A549 (cell line): ENCODE data around the gene HIC1.

ENCODE experiments used
- JUNB ChIP-seq: fragments of >200 bp; sonication (Bioruptor Twin); formaldehyde crosslinking; IDR thresholded peaks from 2 replicates; pipeline ENCODE4 v1.6.1; 2016
- POLR2A ChIP-seq: IDR thresholded peaks from 2 replicates; pipeline ENCODE4 v1.6.1; 2012; ENCODE audit warnings: mild to moderate bottlenecking, low read length
- RAD21 ChIP-seq, 2 experiments: fragments of >200 bp in 1 of 2; sonication (Bioruptor Twin) in 1 of 2; formaldehyde crosslinking in 1 of 2; IDR thresholded peaks in 1 of 2; conservative IDR thresholded peaks in 1 of 2; 2 replicates in 1 of 2; 3 replicates in 1 of 2; pipeline ENCODE4 v1.6.1; 2012 to 2018; ENCODE audit warnings: inconsistent platforms in 1 of 2
- TF ChIP-seq, protein P1 (sequence below): fragments of >200 bp; sonication (Bioruptor Twin); formaldehyde crosslinking; IDR thresholded peaks from 3 replicates; pipeline ENCODE4 v1.5.1; 2016
- TF ChIP-seq, protein P2 (sequence below): IDR thresholded peaks from 2 replicates; pipeline ENCODE4 v1.6.1; 2012
- TF ChIP-seq, protein P3 (sequence below): fragments of 450-650 bp; IDR thresholded peaks from 2 replicates; pipeline ENCODE4 v1.6.1; 2014; ENCODE audit warnings: antibody characterized with exemption

DNA sequence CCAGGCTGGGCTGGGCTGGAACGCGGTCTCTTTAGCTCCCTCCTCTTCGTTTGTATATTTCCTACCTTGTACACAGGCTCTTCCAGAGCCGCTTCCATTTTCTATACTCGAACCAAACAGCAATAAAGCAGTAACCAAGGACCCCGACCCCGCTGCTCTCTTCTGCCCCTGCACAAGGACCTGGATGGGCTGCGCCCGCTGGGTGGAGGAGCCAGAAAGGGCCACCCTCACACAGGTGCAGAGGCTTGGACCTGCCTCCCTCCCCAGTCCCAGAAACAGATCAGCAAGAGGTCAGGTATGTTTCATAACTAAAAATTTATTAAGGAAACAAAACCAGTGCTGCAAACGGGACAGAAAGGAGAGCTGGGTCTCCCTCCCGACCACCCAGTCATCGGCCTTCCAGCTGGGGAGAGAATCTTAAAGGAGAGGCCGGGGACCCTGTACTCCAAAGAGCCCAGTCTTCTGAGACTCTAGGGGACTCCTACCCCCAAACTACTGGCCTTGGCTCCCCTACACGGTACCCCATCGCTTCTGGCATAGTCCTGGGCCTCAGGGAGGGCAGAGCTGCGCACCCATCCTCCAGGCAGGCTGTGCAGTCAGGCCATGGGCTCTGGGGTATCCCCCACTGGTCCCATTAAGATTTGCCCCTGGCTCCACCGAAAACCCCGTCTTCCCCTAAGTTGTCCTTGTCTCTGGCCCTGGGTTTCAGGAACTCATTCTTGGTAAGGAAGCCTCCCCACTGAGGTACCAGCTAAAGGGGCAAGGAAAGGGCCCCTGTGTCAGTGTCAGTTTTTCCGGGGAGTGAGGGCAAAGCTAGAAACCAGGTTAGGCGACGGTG, 4.9 kb downstream of the HIC1 start:
- TF ChIP-seq POLR2A, result no peak
- TF ChIP-seq, protein P1, sequence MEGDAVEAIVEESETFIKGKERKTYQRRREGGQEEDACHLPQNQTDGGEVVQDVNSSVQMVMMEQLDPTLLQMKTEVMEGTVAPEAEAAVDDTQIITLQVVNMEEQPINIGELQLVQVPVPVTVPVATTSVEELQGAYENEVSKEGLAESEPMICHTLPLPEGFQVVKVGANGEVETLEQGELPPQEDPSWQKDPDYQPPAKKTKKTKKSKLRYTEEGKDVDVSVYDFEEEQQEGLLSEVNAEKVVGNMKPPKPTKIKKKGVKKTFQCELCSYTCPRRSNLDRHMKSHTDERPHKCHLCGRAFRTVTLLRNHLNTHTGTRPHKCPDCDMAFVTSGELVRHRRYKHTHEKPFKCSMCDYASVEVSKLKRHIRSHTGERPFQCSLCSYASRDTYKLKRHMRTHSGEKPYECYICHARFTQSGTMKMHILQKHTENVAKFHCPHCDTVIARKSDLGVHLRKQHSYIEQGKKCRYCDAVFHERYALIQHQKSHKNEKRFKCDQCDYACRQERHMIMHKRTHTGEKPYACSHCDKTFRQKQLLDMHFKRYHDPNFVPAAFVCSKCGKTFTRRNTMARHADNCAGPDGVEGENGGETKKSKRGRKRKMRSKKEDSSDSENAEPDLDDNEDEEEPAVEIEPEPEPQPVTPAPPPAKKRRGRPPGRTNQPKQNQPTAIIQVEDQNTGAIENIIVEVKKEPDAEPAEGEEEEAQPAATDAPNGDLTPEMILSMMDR, result no peak
- TF ChIP-seq, protein P2, sequence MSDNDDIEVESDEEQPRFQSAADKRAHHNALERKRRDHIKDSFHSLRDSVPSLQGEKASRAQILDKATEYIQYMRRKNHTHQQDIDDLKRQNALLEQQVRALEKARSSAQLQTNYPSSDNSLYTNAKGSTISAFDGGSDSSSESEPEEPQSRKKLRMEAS, result no peak
- no peak for TF ChIP-seq JUNB
- TF ChIP-seq, protein P3, sequence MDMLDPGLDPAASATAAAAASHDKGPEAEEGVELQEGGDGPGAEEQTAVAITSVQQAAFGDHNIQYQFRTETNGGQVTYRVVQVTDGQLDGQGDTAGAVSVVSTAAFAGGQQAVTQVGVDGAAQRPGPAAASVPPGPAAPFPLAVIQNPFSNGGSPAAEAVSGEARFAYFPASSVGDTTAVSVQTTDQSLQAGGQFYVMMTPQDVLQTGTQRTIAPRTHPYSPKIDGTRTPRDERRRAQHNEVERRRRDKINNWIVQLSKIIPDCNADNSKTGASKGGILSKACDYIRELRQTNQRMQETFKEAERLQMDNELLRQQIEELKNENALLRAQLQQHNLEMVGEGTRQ, result no peak
- no peak for TF ChIP-seq RAD21 (conservative IDR thresholded peaks at IDR 0.05 in 1 of 2, IDR thresholded peaks at IDR 0.05 in 1 of 2)
